Heart left ventricle (tissue), 16 donors: ENCODE data around the gene KRT73. TPM values are rescaled to one million over a fixed set of nuclear protein-coding genes. Genes with fewer than 3 reads are reported as not detected.

ENCODE experiments used
- ATAC-seq, 4 donors: fragments of 200-7000 bp; cut with Tn5 transposase; one replicate each; pipeline ENCODE4 v1.9.1; 2020 to 2022; ENCODE audit warnings: moderate library complexity in 4 of 4, mild to moderate bottlenecking in 3 of 4, moderate number of reproducible peaks in 1 of 4
- DNase-seq, 5 donors: peaks; one replicate each; pipeline ENCODE4 v3.0.0-alpha.2; 2020
- H3K27ac ChIP-seq, 12 donors: fragments of 200-600 bp; sonication (generic) in 4 of 12; one replicate each; pipeline versions ENCODE4 v1.5.0 to v1.8.0; 2016 to 2022; ENCODE audit warnings: mild to moderate bottlenecking in 2 of 12
- H3K27me3 ChIP-seq, 9 donors: fragments of 200-600 bp; sonication (generic) in 2 of 9; one replicate each; pipeline versions ENCODE4 v1.5.1 to v1.8.0; 2016 to 2022; ENCODE audit warnings: mild to moderate bottlenecking in 3 of 9
- H3K36me3 ChIP-seq, 9 donors: fragments of 200-600 bp; sonication (generic) in 2 of 9; one replicate each; pipeline versions ENCODE4 v1.5.0 to v1.8.0; 2018 to 2022; ENCODE audit warnings: mild to moderate bottlenecking in 2 of 9
- H3K4me1 ChIP-seq, 12 donors: fragments of 200-600 bp; sonication (generic) in 4 of 12; one replicate each; pipeline versions ENCODE4 v1.5.0 to v1.8.0; 2016 to 2022; ENCODE audit warnings: mild to moderate bottlenecking in 3 of 12
- H3K4me3 ChIP-seq, 12 donors: fragments of 200-600 bp; sonication (generic) in 4 of 12; one replicate each; pipeline versions ENCODE4 v1.5.0 to v1.8.0; 2017 to 2022; ENCODE audit warnings: mild to moderate bottlenecking in 9 of 12, moderate library complexity in 4 of 12
- H3K9me3 ChIP-seq, 12 donors: fragments of 200-600 bp; sonication (generic) in 4 of 12; one replicate each; pipeline versions ENCODE4 v1.5.0 to v1.8.0; 2016 to 2022; ENCODE audit warnings: mild to moderate bottlenecking in 1 of 12
- CTCF ChIP-seq, 12 donors: fragments of 200-600 bp; sonication (generic) in 4 of 12; IDR thresholded peaks; one replicate each; pipeline versions ENCODE4 v1.5.0 to v1.8.0; 2018 to 2022; ENCODE audit warnings: antibody characterized with exemption in 12 of 12, mild to moderate bottlenecking in 5 of 12
- POLR2A ChIP-seq, 2 donors: fragments of 450-650 bp; IDR thresholded peaks; one replicate each; pipeline ENCODE4 v1.6.1; 2017; ENCODE audit warnings: antibody characterized with exemption in 2 of 2, mild to moderate bottlenecking in 2 of 2, moderate library complexity in 2 of 2
- WGBS, 4 donors: extraction: QIAGEN DNeasy Blood & Tissue Kit in 2 of 4; methylation state at CpG; one replicate each; pipeline versions ENCODE4 v1.1.5 to v1.1.7; 2013 to 2018; 5-methylcytosine and 5-hydroxymethylcytosine counted together
- intact Hi-C, 10 donors: fragments of 100-400 bp; cut with DNase I; formaldehyde crosslinking; loops; one replicate each; pipeline versions ENCODE4 v1.11.1 to v1.14.2; 2022
- polyA plus RNA-seq, 2 donors: library from polyadenylated mRNA; stranded (reverse); fragments of 200-250 nt; gene quantifications; one replicate each; pipeline ENCODE4 v1.2.3, GENCODE V29; 2013
- total RNA-seq, 9 donors: library from RNA; depleted of rRNA in 2 of 9; stranded (reverse); fragments of >200 nt in 2 of 9; fragmentation: NEBNext Ultra II Directional in 3 of 9; extraction: Animal tissue kit (Norgen Biotek cat#: 25700) in 3 of 9; gene quantifications; one replicate each; pipeline versions ENCODE4 v1.1.0 to v1.2.4, GENCODE V29; 2016 to 2023
- donor health status: ischemic (EF 13 %, LVEDD 7.1; RV severe dilation, severe dysfunction).
- donor health status: healthy with polysubstance abuse.
- donor health status: DM: no; HTN: yes; CAD: no.
- donor health status: DM: no; HTN: no; CAD: no.
- donor health status: ischemic (EF 25% LVEDD 6.9; RV normal size, moderate dysfunction).
- donor health status: ischemic (EF 25% LVEDD 5.7; RV mildly dilated, moderate dysfunction).
- donor health status: healthy.
- donor health status: DM: yes; HTN: yes; CAD: no.
- donor health status: ischemic (EF 35%, LVEDD 5.7; RV mildly dilated, moderate dysfunction).
- donor health status: nonischemic (EF 11% LVEDD 7.7; RV severe dilation, severe dysfunction).
- donor health status: DM: yes; HTN: yes; CAD: no.
- donor health status: PGD.
- donor health status: ischemic (EF 29% LVEDD 5.4; RV normal size, mild dysfunction).
- donor health status: nonischemic (EF 23%, LVEDD 6.1; RV moderate dilation, normal function).

KRT73 gene
- total and polyA plus RNA-seq, 11 donors, result not detected

- Histone ChIP-seq H3K27me3 (peaks cover 0 to 22% (median 0%) of the 10 kb centered on the region in 9 donors), H3K9me3 (no peaks in the 10 kb centered on the region), H3K36me3 (no peaks in the 10 kb centered on the region), H3K4me1 (no peaks in the 10 kb centered on the region), H3K27ac (no peak overlapping the region), H3K4me3 (no peak overlapping the region)
- intact Hi-C loops, result no loop called here
- 72 to 90% (median 87%) methylated on average over 6 of the region's 6 CpGs for WGBS, 4 donors
- DNase-seq (no peak), ATAC-seq (no peak)
- TF ChIP-seq CTCF (IDR thresholded peaks at IDR 0.05), result no peak
These were observed 25.7 kb upstream of the KRT73 start for GRCh38 chr12:52644078-52644415.

DNA sequence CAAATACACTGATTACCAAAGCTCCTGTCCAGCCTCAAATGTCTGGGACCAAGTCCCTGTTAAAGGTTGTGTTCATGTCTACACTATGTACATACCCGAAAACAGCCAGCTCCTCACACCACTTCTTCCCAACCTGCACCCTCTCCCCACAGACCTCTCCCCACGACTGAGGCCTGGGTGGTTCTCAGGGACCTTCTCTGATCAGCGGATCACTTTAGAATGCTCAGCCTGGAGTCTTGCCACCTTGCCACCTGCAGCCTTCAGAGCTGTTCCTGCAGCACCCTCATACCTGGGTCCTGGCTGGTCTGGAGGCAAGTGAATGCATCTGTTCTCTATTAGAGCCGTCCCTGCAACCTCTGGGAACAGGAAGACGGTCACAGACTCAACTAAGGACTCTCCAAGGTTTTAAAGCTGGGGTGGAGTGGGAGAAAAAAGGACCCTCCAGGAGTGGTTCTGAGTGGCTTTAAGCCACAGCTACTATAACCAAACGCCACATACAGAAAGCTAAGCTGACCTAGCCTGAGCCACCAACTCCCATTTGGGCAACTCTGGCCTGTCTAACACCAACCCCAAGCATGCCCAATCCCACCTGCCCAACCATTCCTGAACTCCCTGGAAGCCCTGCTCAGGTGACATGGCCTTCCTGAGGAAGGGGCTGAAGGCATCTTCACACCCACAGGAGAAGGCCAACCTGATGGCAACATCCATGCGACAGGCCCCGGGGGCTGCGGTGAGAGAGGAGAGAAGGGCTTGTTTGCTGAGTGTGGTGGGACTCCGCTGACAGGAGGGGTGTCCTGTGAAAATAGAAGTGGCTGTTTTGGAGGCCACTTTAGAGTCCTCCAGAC lies 25.1 kb upstream of the KRT73 start:
- TF ChIP-seq POLR2A (IDR thresholded peaks at IDR 0.05) (no peak), CTCF (IDR thresholded peaks at IDR 0.05) (no peak)
- H3K4me1 ChIP-seq, result no peaks in the 10 kb centered on the region
- no peak overlapping the region for H3K4me3 ChIP-seq
- H3K36me3 ChIP-seq, result no peaks in the 10 kb centered on the region
- no peak overlapping the region for H3K27ac ChIP-seq
- H3K27me3 ChIP-seq, result peaks cover 0 to 22% (median 0%) of the 10 kb centered on the region in 9 donors
- ATAC-seq, result no peak
- no peaks in the 10 kb centered on the region for H3K9me3 ChIP-seq
- WGBS, 4 donors, result 85 to 93% (median 89%) methylated on average over 9 to 10 of the region's 10 CpGs
- no peak for DNase-seq
- intact Hi-C loops, result no loop called here

DNA sequence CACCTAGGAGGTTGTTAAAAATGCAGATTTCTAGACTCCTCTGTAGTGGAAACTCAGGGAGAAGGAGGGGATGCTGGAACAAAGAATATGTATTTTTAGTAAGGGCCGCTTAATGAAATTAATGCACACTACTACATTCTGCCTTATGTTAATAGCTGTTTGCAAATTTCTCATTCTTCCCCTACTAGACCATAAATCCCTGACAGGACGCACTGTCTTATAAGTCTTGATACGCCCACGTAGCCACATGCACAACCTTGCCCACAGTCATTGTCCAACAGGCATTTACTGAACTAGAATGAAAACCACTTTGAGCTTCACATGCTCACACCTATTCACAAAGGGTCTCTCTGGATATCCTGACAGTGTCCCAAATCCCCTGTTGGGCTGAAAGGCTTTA lies 23.1 kb upstream of the KRT73 start:
- Histone ChIP-seq H3K27me3 (peaks cover 0 to 22% (median 0%) of the 10 kb centered on the region in 9 donors), H3K4me1 (no peaks in the 10 kb centered on the region), H3K27ac (no peak overlapping the region), H3K9me3 (no peaks in the 10 kb centered on the region), H3K4me3 (no peak overlapping the region), H3K36me3 (no peaks in the 10 kb centered on the region)
- TF ChIP-seq POLR2A (IDR thresholded peaks at IDR 0.05), result no peak
- no peak for TF ChIP-seq CTCF (IDR thresholded peaks at IDR 0.05)
- DNase-seq, result no peak
- 71 to 79% (median 75%) methylated on average over 4 of the region's 4 CpGs for WGBS, 4 donors
- no peak for ATAC-seq
- intact Hi-C loops, result no loop called here

DNA sequence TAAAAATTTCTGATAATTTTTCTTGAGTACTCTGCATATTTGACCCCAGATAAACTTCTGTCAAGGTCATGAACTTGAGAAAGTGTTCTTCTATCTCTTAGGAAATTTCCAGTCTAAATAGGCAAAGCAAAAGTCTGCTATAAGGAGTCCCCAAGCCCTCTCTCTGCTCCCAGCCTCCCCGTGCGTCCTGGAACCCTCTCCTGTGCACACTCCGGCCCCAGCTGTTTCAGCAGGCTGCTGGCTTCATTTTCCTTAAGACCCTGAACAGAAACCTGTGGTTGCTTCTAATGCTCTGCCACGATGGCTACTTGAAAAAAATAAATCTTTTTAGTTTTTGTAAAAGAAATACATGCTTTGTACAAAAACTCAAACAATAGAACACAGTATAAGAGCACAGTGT lies 18.9 kb upstream of the KRT73 start:
- no peak overlapping the region for H3K4me3 ChIP-seq
- no peak for ATAC-seq
- intact Hi-C loops, result no loop called here
- no peak for DNase-seq
- H3K4me1 ChIP-seq, result peaks cover 0 to 3% (median 0%) of the 10 kb centered on the region in 12 donors
- TF ChIP-seq CTCF (IDR thresholded peaks at IDR 0.05) (no peak), POLR2A (IDR thresholded peaks at IDR 0.05) (no peak)
- H3K36me3 ChIP-seq, result no peaks in the 10 kb centered on the region
- peaks cover 0 to 17% (median 0%) of the 10 kb centered on the region in 9 donors for H3K27me3 ChIP-seq
- no peak overlapping the region for H3K27ac ChIP-seq
- H3K9me3 ChIP-seq, result no peaks in the 10 kb centered on the region
- 70 to 84% (median 73%) methylated on average over 4 of the region's 4 CpGs for WGBS, 4 donors
